GM23248 (cell line): ENCODE data around the gene FXR2.

ENCODE experiments used
- EZH2 ChIP-seq: fragments of 200-600 bp; sonication (generic); IDR thresholded peaks from 2 replicates; pipeline ENCODE4 v1.6.1; 2018; ENCODE audit warnings: antibody characterized with exemption, mild to moderate bottlenecking; ENCODE audit not compliant: insufficient read depth, poor library complexity, severe bottlenecking
- EZH2phosphoT487 ChIP-seq: fragments of 200-600 bp; sonication (generic); IDR thresholded peaks from 2 replicates; pipeline ENCODE4 v1.6.1; 2018; ENCODE audit warnings: antibody characterized with exemption, moderate library complexity, mild to moderate bottlenecking, low read depth; ENCODE audit not compliant: insufficient read depth

GRCh38 chr17:7611635-7612293, 2.9 kb downstream of the FXR2 start:
- TF ChIP-seq EZH2 (no peak), EZH2phosphoT487 (no peak)
